Measurements from ENCODE around the gene LRRC1. TPM values are rescaled to one million over a fixed set of nuclear protein-coding genes. Genes with fewer than 3 reads are reported as not detected.

LRRC1 gene
- total and polyA plus RNA-seq, 2 of the 13 experiments (the other 11 are each of a cell fraction or from before 2014, with no cell fraction given) = 15.6 to 27.7 TPM

GRCh38 chr6:53854843-53855567 is 60.2 kb downstream of the LRRC1 start (continued):
- TF ChIP-seq TOE1 (CRISPR knock-in tag; IDR thresholded peaks at IDR 0.05) (no peak), RBAK (CRISPR knock-in tag; IDR thresholded peaks at IDR 0.05) (no peak), THAP9 (CRISPR knock-in tag; IDR thresholded peaks at IDR 0.05; ENCODE audit: borderline replicate concordance) (no peak), AHDC1 (CRISPR knock-in tag; IDR thresholded peaks at IDR 0.05; ENCODE audit: borderline replicate concordance) (peak; percentile 92; the same call in 1 of the 2 replicates), RNF2 (conservative IDR thresholded peaks at IDR 0.05; ENCODE audit: low read depth) (no peak), ZEB1 (IDR thresholded peaks at IDR 0.05; ENCODE audit: insufficient replicate concordance, low read depth) (peak; percentile 93), PAF1 (CRISPR knock-in tag; IDR thresholded peaks at IDR 0.05) (no peak), ATF1 (CRISPR knock-in tag; IDR thresholded peaks at IDR 0.05) (peak; percentile 52; the same call in 1 of the 2 replicates), KLF13 (CRISPR knock-in tag; IDR thresholded peaks at IDR 0.05) (no peak), EP300 (IDR thresholded peaks at IDR 0.05; ENCODE audit: low read depth in 2 of 2, low read length in 2 of 2) (peak in 1 of 2 experiments; percentile 82; a peak in 2 of 4 replicates), EP300 (CRISPR knock-in tag; IDR thresholded peaks at IDR 0.05; ENCODE audit: borderline replicate concordance) (peak; percentile 85), CCDC6 (CRISPR knock-in tag; IDR thresholded peaks at IDR 0.05) (no peak), ZNF256 (CRISPR knock-in tag; conservative IDR thresholded peaks at IDR 0.05) (no peak), ZNF281 (CRISPR knock-in tag; IDR thresholded peaks at IDR 0.05; ENCODE audit: borderline replicate concordance) (no peak), ZNF33B (CRISPR knock-in tag; IDR thresholded peaks at IDR 0.05) (no peak; the same call in 1 of the 2 replicates), ZNF850 (CRISPR knock-in tag; conservative IDR thresholded peaks at IDR 0.05) (no peak), JUND (CRISPR knock-in tag; IDR thresholded peaks at IDR 0.05) (no peak)

All from HepG2 (cell line).